Loucy (cell line): ENCODE data around the gene MFAP2.

Source experiments
- CTCF ChIP-seq: fragments of 200-600 bp; sonication (generic); conservative IDR thresholded peaks from 2 replicates; pipeline ENCODE4 v1.5.1; 2014; ENCODE audit warnings: mild to moderate bottlenecking, antibody characterized with exemption, low read length
- EZH2phosphoT487 ChIP-seq: fragments of 200-600 bp; IDR thresholded peaks from 2 replicates; pipeline ENCODE4 v1.6.1; 2018; ENCODE audit warnings: antibody characterized with exemption, mild to moderate bottlenecking, moderate library complexity, borderline replicate concordance

GRCh38 chr1:17008208-17008855 lies 27.9 kb upstream of the MFAP2 start:
- TF ChIP-seq CTCF (no peak), EZH2phosphoT487 (no peak)
